Spleen (tissue), 7 donors: Measurements from ENCODE around the gene MCC.

ENCODE experiments used
- POLR2A ChIP-seq, 3 donors: fragments of 450-650 bp; IDR thresholded peaks; one replicate each; pipeline ENCODE4 v1.5.1; 2017; ENCODE audit warnings: antibody characterized with exemption in 3 of 3, mild to moderate bottlenecking in 1 of 3
- POLR2AphosphoS5 ChIP-seq, 3 donors: sonication (generic); formaldehyde crosslinking; IDR thresholded peaks; one replicate each; pipeline ENCODE4 v1.5.1; 2017; ENCODE audit warnings: antibody characterized with exemption in 3 of 3
- TF ChIP-seq, protein P1 (sequence below), 11 experiments: fragments of 200-600 bp in 7 of 11; fragments of 450-650 bp in 4 of 11; sonication (generic) in 4 of 11; IDR thresholded peaks in 8 of 11; conservative IDR thresholded peaks in 3 of 11; 1 replicate in 7 of 11; 2 replicates in 4 of 11; pipeline versions ENCODE4 v1.4.0 to v1.8.0; 2016 to 2021; ENCODE audit warnings: antibody characterized with exemption in 11 of 11, inconsistent platforms in 4 of 11, mild to moderate bottlenecking in 1 of 11
- donor health status: DM: no; HTN: no; CAD: no; lungs with moderate emphysema.
- donor health status: DM: no; HTN: no; CAD: no.
- donor health status: DM: no; HTN: no; CAD: no.

DNA sequence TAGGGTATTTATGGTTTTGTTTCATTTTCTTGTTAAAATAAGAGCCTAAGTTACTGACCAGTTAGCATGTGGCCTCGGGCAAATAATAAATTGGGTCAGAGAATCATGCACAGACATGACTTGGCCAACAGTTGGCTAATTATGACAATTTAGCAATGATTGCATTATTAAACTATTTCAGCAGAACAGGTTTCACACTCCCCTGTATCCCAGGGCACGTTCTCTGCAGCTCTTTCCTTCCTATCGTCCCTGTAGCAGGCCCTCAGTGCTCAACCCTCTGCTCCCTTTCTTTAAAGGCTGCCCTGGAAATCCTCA, 221.4 kb downstream of the MCC start:
- TF ChIP-seq, protein P1, sequence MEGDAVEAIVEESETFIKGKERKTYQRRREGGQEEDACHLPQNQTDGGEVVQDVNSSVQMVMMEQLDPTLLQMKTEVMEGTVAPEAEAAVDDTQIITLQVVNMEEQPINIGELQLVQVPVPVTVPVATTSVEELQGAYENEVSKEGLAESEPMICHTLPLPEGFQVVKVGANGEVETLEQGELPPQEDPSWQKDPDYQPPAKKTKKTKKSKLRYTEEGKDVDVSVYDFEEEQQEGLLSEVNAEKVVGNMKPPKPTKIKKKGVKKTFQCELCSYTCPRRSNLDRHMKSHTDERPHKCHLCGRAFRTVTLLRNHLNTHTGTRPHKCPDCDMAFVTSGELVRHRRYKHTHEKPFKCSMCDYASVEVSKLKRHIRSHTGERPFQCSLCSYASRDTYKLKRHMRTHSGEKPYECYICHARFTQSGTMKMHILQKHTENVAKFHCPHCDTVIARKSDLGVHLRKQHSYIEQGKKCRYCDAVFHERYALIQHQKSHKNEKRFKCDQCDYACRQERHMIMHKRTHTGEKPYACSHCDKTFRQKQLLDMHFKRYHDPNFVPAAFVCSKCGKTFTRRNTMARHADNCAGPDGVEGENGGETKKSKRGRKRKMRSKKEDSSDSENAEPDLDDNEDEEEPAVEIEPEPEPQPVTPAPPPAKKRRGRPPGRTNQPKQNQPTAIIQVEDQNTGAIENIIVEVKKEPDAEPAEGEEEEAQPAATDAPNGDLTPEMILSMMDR (IDR thresholded peaks at IDR 0.05 in 8 of 11, conservative IDR thresholded peaks at IDR 0.05 in 3 of 11), result no peak
- TF ChIP-seq POLR2A (IDR thresholded peaks at IDR 0.05), result no peak
- no peak for TF ChIP-seq POLR2AphosphoS5 (IDR thresholded peaks at IDR 0.05)
